ENCODE results near the gene PCCA. TPM values are rescaled to one million over a fixed set of nuclear protein-coding genes. Genes with fewer than 3 reads are reported as not detected.

The PCCA gene
- total and polyA plus RNA-seq, 2 donors (not counting 3 experiments of a cell fraction or from before 2014, with no cell fraction given): 5.7 to 20.2 TPM

DNA sequence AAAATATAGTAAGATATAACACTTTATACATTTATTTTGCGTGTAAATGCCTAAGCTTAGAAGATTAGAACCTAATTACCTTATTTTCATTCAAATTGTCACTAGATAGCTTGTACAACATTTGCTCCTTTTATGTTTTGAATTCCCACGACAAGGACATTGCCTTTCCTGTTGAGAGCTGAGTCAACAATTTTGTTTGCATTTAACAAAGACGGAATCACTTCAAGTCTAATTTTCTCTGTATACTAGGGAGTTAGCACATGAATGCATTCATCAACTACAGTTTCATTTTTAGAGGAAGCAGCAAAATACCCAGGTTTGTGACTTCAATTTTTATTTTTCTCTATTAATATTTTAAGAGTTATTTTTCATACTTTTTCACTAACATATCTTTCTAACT is 48.7 kb upstream of the PCCA start:
- POLR2A ChIA-PET: no interaction called here
- dilution Hi-C loops (cut with MboI; ENCODE audit: extremely low pct_ligation_motif_present, low sequenced_read_pairs): no loop called here

More for the DNA sequence above, 48.7 kb upstream of the PCCA start:
- H3K4me3 ChIP-seq (replicated peaks in 1 of 3; ENCODE audit: insufficient read depth in 1 of 3, low read depth in 1 of 3, low read length in 3 of 3): no peak overlapping the region
- intact Hi-C loops (cut with micrococcal nuclease): loop anchor here (10.0 kb wide), 1 partner anchor 475 kb away; no protein-coding TSS in a partner anchor
- no peak overlapping the region for H2AFZ ChIP-seq (ENCODE audit: low read depth, low read length)
- DNase-seq (ENCODE audit: low read depth, low spot score): no peak
- H3K4me2 ChIP-seq (ENCODE audit: insufficient read depth, low read length): no peak overlapping the region
- no peaks in the 10 kb centered on the region for H3K4me1 ChIP-seq (ENCODE audit: control insufficient read depth, extremely low read depth, insufficient read depth, low read length)
- H3K27ac ChIP-seq (ENCODE audit: insufficient read depth, low read depth, low read length): no peak overlapping the region
- H3K36me3 ChIP-seq (ENCODE audit: control insufficient read depth in 2 of 2, extremely low read depth in 1 of 2, insufficient read depth in 2 of 2, low read length in 2 of 2): no peaks in the 10 kb centered on the region
- no peaks in the 10 kb centered on the region for H4K20me1 ChIP-seq (replicated peaks; ENCODE audit: control insufficient read depth, extremely low read depth, insufficient read depth, low read length)
- no peaks in the 10 kb centered on the region for H3K9me1 ChIP-seq (replicated peaks; ENCODE audit: control insufficient read depth, extremely low read depth, insufficient read depth, low read length)
- H3K27me3 ChIP-seq (ENCODE audit: control insufficient read depth in 2 of 2, insufficient read depth in 2 of 2, low read length in 2 of 2): no peaks in the 10 kb centered on the region
- CTCF ChIA-PET: interaction anchor here (4.3 kb wide), 1 partner anchor 195 kb away, joined by 21 read pairs; no protein-coding TSS in a partner anchor
- H3K9me3 ChIP-seq (replicated peaks; ENCODE audit: control insufficient read depth, insufficient read depth, low read length): no peaks in the 10 kb centered on the region
- TF ChIP-seq JUN (IDR thresholded peaks at IDR 0.05; ENCODE audit: borderline replicate concordance, insufficient read depth, insufficient read length, low read depth): no peak
- no peak for TF ChIP-seq POLR2A (IDR thresholded peaks at IDR 0.05; ENCODE audit: low read depth, low read length)
- TF ChIP-seq POLR2AphosphoS5 (IDR thresholded peaks at IDR 0.05; ENCODE audit: insufficient read depth, low read depth, low read length): no peak
- TF ChIP-seq, protein P1, sequence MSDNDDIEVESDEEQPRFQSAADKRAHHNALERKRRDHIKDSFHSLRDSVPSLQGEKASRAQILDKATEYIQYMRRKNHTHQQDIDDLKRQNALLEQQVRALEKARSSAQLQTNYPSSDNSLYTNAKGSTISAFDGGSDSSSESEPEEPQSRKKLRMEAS (IDR thresholded peaks at IDR 0.05; ENCODE audit: insufficient read depth, insufficient read length): no peak
- TF ChIP-seq, protein P2, sequence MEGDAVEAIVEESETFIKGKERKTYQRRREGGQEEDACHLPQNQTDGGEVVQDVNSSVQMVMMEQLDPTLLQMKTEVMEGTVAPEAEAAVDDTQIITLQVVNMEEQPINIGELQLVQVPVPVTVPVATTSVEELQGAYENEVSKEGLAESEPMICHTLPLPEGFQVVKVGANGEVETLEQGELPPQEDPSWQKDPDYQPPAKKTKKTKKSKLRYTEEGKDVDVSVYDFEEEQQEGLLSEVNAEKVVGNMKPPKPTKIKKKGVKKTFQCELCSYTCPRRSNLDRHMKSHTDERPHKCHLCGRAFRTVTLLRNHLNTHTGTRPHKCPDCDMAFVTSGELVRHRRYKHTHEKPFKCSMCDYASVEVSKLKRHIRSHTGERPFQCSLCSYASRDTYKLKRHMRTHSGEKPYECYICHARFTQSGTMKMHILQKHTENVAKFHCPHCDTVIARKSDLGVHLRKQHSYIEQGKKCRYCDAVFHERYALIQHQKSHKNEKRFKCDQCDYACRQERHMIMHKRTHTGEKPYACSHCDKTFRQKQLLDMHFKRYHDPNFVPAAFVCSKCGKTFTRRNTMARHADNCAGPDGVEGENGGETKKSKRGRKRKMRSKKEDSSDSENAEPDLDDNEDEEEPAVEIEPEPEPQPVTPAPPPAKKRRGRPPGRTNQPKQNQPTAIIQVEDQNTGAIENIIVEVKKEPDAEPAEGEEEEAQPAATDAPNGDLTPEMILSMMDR (IDR thresholded peaks at IDR 0.05; ENCODE audit: extremely low read depth in 1 of 2, insufficient read depth in 1 of 2, low read depth in 1 of 2, low read length in 2 of 2): no peak
- no peak for TF ChIP-seq MYC (IDR thresholded peaks at IDR 0.05; ENCODE audit: low read depth, low read length)
- no peak for TF ChIP-seq EZH2 (IDR thresholded peaks at IDR 0.05; ENCODE audit: borderline replicate concordance, low read depth, low read length, severe bottlenecking)
- TF ChIP-seq GATA2 (IDR thresholded peaks at IDR 0.05; ENCODE audit: insufficient read depth, insufficient read length, low read depth, low read length): no peak
- TF ChIP-seq FOS (IDR thresholded peaks at IDR 0.05; ENCODE audit: borderline replicate concordance, insufficient read depth, low read length): no peak
- no TSS peak for BruUV-seq (replicated peaks)
- H3K9ac ChIP-seq (replicated peaks; ENCODE audit: extremely low read depth, insufficient read depth, low read length): no peak overlapping the region
- no peaks in the 10 kb centered on the region for H3K79me2 ChIP-seq (ENCODE audit: control insufficient read depth, insufficient read depth, low read length)
- FAIRE-seq: no peak
